Right lobe of liver (tissue), 6 donors: ENCODE measurements around the gene THBS1. TPM values are rescaled to one million over a fixed set of nuclear protein-coding genes. Genes with fewer than 3 reads are reported as not detected.

ENCODE experiments used
- ATAC-seq, 4 donors: fragments of 200-7000 bp; cut with Tn5 transposase; one replicate each; pipeline ENCODE4 v1.9.1; 2020; ENCODE audit warnings: mild to moderate bottlenecking in 4 of 4, moderate library complexity in 4 of 4
- DNase-seq, 3 donors: peaks; one replicate each; pipeline ENCODE4 v3.0.0-alpha.2; 2020
- H3K27ac ChIP-seq, 3 donors: fragments of 200-600 bp; one replicate each; pipeline ENCODE4 v1.8.0; 2022
- H3K27me3 ChIP-seq, 2 donors: fragments of 200-600 bp; one replicate each; pipeline ENCODE4 v1.8.0; 2022
- H3K36me3 ChIP-seq, 4 donors: fragments of 200-600 bp; sonication (generic) in 1 of 4; one replicate each; pipeline versions ENCODE4 v1.5.1 to v1.8.0; 2017 to 2022; ENCODE audit warnings: control low read depth in 1 of 4
- H3K4me1 ChIP-seq, 4 donors: fragments of 200-600 bp; sonication (generic) in 1 of 4; one replicate each; pipeline versions ENCODE4 v1.5.1 to v1.8.0; 2017 to 2022; ENCODE audit warnings: control low read depth in 1 of 4
- H3K4me3 ChIP-seq, 3 donors: fragments of 200-600 bp; one replicate each; pipeline ENCODE4 v1.8.0; 2022
- H3K9me3 ChIP-seq, 4 donors: fragments of 200-600 bp; sonication (generic) in 1 of 4; one replicate each; pipeline versions ENCODE4 v1.5.1 to v1.8.0; 2017 to 2022; ENCODE audit warnings: control low read depth in 1 of 4
- CTCF ChIP-seq, 4 donors: fragments of 200-600 bp in 3 of 4; fragments of 450-650 bp in 1 of 4; IDR thresholded peaks; one replicate each; pipeline versions ENCODE4 v1.5.1 to v1.8.0; 2016 to 2022; ENCODE audit warnings: antibody characterized with exemption in 4 of 4, mild to moderate bottlenecking in 2 of 4
- POLR2A ChIP-seq: fragments of 450-650 bp; IDR thresholded peaks from one replicate; pipeline ENCODE4 v1.6.1; 2017; ENCODE audit warnings: antibody characterized with exemption, mild to moderate bottlenecking
- WGBS: methylation state at CpG from one replicate; pipeline ENCODE4 v1.1.6; 2018; ENCODE audit warnings: low coverage, low lambda C conversion rate; ENCODE audit not compliant: insufficient coverage; ENCODE audit errors: missing lambda C conversion rate; 5-methylcytosine and 5-hydroxymethylcytosine counted together
- intact Hi-C, 2 donors: fragments of 100-400 bp; cut with DNase I; formaldehyde crosslinking; loops; one replicate each; pipeline versions ENCODE4 v1.11.2 to v1.14.1; 2022
- total RNA-seq, 6 experiments: library from RNA; depleted of rRNA in 2 of 6; stranded (reverse); fragments of >200 nt in 2 of 6; fragmentation: NEBNext Ultra II Directional in 3 of 6; extraction: Animal tissue kit (Norgen Biotek cat#: 25700) in 3 of 6; gene quantifications; one replicate each; pipeline versions ENCODE4 v1.1.0 to v1.2.4, GENCODE V29; 2016 to 2023
- donor health status: DM: no; HTN: yes; CAD: no.
- donor health status: DM: no; HTN: no; CAD: no.
- donor health status: DM: no; HTN: no; CAD: no.
- donor health status: DM: no; HTN: yes; CAD: no.
- donor health status: DM: no; HTN: yes; CAD: no.

THBS1 gene
- total RNA-seq, 6 experiments from 2014 or later, result 10.7 to 253 (median 64.6) TPM

GRCh38 chr15:39598958-39599845 lies 18.3 kb downstream of the THBS1 start:
- Histone ChIP-seq H3K27me3 (no peaks in the 10 kb centered on the region), H3K27ac (no peak overlapping the region), H3K36me3 (peaks cover 0 to 11% (median 8%) of the 10 kb centered on the region in 4 donors), H3K9me3 (no peaks in the 10 kb centered on the region), H3K4me3 (no peak overlapping the region), H3K4me1 (no peaks in the 10 kb centered on the region)
- TF ChIP-seq CTCF (IDR thresholded peaks at IDR 0.05) (no peak), POLR2A (no peak)
- intact Hi-C loops, result no loop called here
- ATAC-seq (no peak), DNase-seq (no peak)
- 62% methylated on average over 12 of the region's 12 CpGs for WGBS

- intact Hi-C loops, result no loop called here
- Histone ChIP-seq H3K4me3 (no peak overlapping the region), H3K9me3 (no peaks in the 10 kb centered on the region), H3K4me1 (no peaks in the 10 kb centered on the region), H3K27ac (no peak overlapping the region), H3K36me3 (peaks cover 0 to 9% (median 4%) of the 10 kb centered on the region in 4 donors), H3K27me3 (no peaks in the 10 kb centered on the region)
- TF ChIP-seq POLR2A (no peak), CTCF (IDR thresholded peaks at IDR 0.05) (no peak)
- ATAC-seq, result no peak
- no peak for DNase-seq
- 70% methylated on average over 2 of the region's 2 CpGs for WGBS
These were observed 19.0 kb downstream of the THBS1 start for GRCh38 chr15:39599871-39600270.

- Histone ChIP-seq H3K4me3 (no peak overlapping the region), H3K27ac (no peak overlapping the region), H3K36me3 (no peaks in the 10 kb centered on the region), H3K4me1 (no peaks in the 10 kb centered on the region), H3K27me3 (no peaks in the 10 kb centered on the region), H3K9me3 (no peaks in the 10 kb centered on the region)
- TF ChIP-seq CTCF (IDR thresholded peaks at IDR 0.05), result no peak
- no peak for TF ChIP-seq POLR2A
- no peak for DNase-seq
- 84% methylated on average over 5 of the region's 5 CpGs for WGBS
- no peak for ATAC-seq
- intact Hi-C loops, result no loop called here
These were observed 21.3 kb downstream of the THBS1 start for GRCh38 chr15:39602143-39602542.

- intact Hi-C loops, result no loop called here
- Histone ChIP-seq H3K9me3 (no peaks in the 10 kb centered on the region), H3K27ac (no peak overlapping the region), H3K4me1 (no peaks in the 10 kb centered on the region), H3K27me3 (no peaks in the 10 kb centered on the region), H3K36me3 (no peaks in the 10 kb centered on the region), H3K4me3 (no peak overlapping the region)
- no peak for DNase-seq
- WGBS, result 100% methylated on average over 1 of the region's 1 CpG
- TF ChIP-seq POLR2A, result no peak
- TF ChIP-seq CTCF (IDR thresholded peaks at IDR 0.05), result no peak
- no peak for ATAC-seq
These were observed 24.3 kb downstream of the THBS1 start for GRCh38 chr15:39605146-39605545.
